Measurements from ENCODE around the gene AP5M1. TPM values are rescaled to one million over a fixed set of nuclear protein-coding genes. Genes with fewer than 3 reads are reported as not detected.
"Not testable (repeated sequence)": the region's sequence is repeated elsewhere in the genome, so short reads cannot be mapped to it uniquely, and the experiment has no call there.

AP5M1 gene
- total RNA-seq, result 10 to 100 TPM; 22.7 to 30.6 (median 29.2) TPM

- H3K4me1 ChIP-seq, result peaks cover 51% of the 10 kb centered on the region
- H3K4me3 ChIP-seq, result peak within 1 kb of the TSS; percentile 67
- H3K36me3 ChIP-seq, result peaks cover 4% of the 10 kb centered on the region
- TF ChIP-seq POLR2AphosphoS5 (IDR thresholded peaks at IDR 0.05) (peak; percentile 6 to 84 (median 43)), POLR2A (IDR thresholded peaks at IDR 0.05) (peak in 1 of 2 donors; percentile 43), CTCF (IDR thresholded peaks at IDR 0.05) (peak in 1 of 2 donors; percentile 10), EP300 (IDR thresholded peaks at IDR 0.05) (no peak)
- peak within 1 kb of the TSS; percentile 96 for H3K27ac ChIP-seq
- peak; percentile 94 to 95 for DNase-seq (ENCODE audit: low spot score in 2 of 2)
- WGBS, result under 1% methylated on average over 50 of the region's 76 CpGs
- H3K27me3 ChIP-seq, result no peaks in the 10 kb centered on the region
- H3K9me3 ChIP-seq, result no peaks in the 10 kb centered on the region
Measured at GRCh38 chr14:57268161-57269069, at the start of gene AP5M1, which contains the start of gene EXOC5. TSS of gene AP5M1 (plus strand) at chr14:57268971. CDS start at chr14:57269315, 344 bp downstream. TSS of gene EXOC5 (minus strand) at chr14:57268905. CDS start at chr14:57268648, 257 bp downstream.

- peaks cover 24% of the 10 kb centered on the region for H3K36me3 ChIP-seq
- 90% methylated on average over 3 of the region's 3 CpGs for WGBS
Measured at GRCh38 chr14:57221931-57222330, 46.8 kb upstream of the AP5M1 start.

GRCh38 chr14:57227083-57227482, 41.7 kb upstream of the AP5M1 start:
- H3K27ac ChIP-seq, result no peak overlapping the region
- DNase-seq (ENCODE audit: low spot score in 2 of 2), result no peak
- no peaks in the 10 kb centered on the region for H3K9me3 ChIP-seq
- no peaks in the 10 kb centered on the region for H3K4me1 ChIP-seq
- TF ChIP-seq EP300 (IDR thresholded peaks at IDR 0.05) (no peak), POLR2A (IDR thresholded peaks at IDR 0.05) (no peak), POLR2AphosphoS5 (IDR thresholded peaks at IDR 0.05) (no peak), CTCF (IDR thresholded peaks at IDR 0.05) (no peak)
- WGBS, result 82% methylated on average over 2 of the region's 2 CpGs
- H3K27me3 ChIP-seq, result no peaks in the 10 kb centered on the region
- H3K4me3 ChIP-seq, result no peak overlapping the region
- H3K36me3 ChIP-seq, result peaks cover 44% of the 10 kb centered on the region

More at GRCh38 chr14:57221931-57222330, 46.8 kb upstream of the AP5M1 start:
- DNase-seq (ENCODE audit: low spot score in 2 of 2), result no peak
- Histone ChIP-seq H3K27me3 (no peaks in the 10 kb centered on the region), H3K4me1 (no peaks in the 10 kb centered on the region), H3K27ac (no peak overlapping the region), H3K9me3 (no peaks in the 10 kb centered on the region), H3K4me3 (no peak overlapping the region)
- no peak for TF ChIP-seq POLR2A (IDR thresholded peaks at IDR 0.05)
- no peak for TF ChIP-seq POLR2AphosphoS5 (IDR thresholded peaks at IDR 0.05)
- TF ChIP-seq CTCF (IDR thresholded peaks at IDR 0.05), result no peak
- no peak for TF ChIP-seq EP300 (IDR thresholded peaks at IDR 0.05)

GRCh38 chr14:57228320-57228719, 40.5 kb upstream of the AP5M1 start:
- H3K4me1 ChIP-seq; H3K9me3 ChIP-seq; DNase-seq (ENCODE audit: low spot score in 2 of 2); H3K4me3 ChIP-seq; H3K27ac ChIP-seq; H3K27me3 ChIP-seq: not testable (repeated sequence)
- H3K36me3 ChIP-seq, result peaks cover 55% of the 10 kb centered on the region
- 90% methylated on average over 2 of the region's 2 CpGs for WGBS

GRCh38 chr14:57232006-57232405, 36.8 kb upstream of the AP5M1 start:
- DNase-seq (ENCODE audit: low spot score in 2 of 2), result no peak
- Histone ChIP-seq H3K4me3 (no peak overlapping the region), H3K9me3 (no peaks in the 10 kb centered on the region), H3K27me3 (no peaks in the 10 kb centered on the region), H3K27ac (no peak overlapping the region), H3K4me1 (no peaks in the 10 kb centered on the region), H3K36me3 (peaks cover 67% of the 10 kb centered on the region)
- 83% methylated on average over 1 of the region's 1 CpG for WGBS
- TF ChIP-seq POLR2AphosphoS5 (IDR thresholded peaks at IDR 0.05) (no peak), POLR2A (IDR thresholded peaks at IDR 0.05) (no peak), EP300 (IDR thresholded peaks at IDR 0.05) (no peak), CTCF (IDR thresholded peaks at IDR 0.05) (no peak)

GRCh38 chr14:57240115-57240514, 28.7 kb upstream of the AP5M1 start:
- DNase-seq (ENCODE audit: low spot score in 2 of 2); H3K9me3 ChIP-seq; H3K27ac ChIP-seq; H3K4me1 ChIP-seq; H3K4me3 ChIP-seq; H3K27me3 ChIP-seq: not testable (repeated sequence)
- peaks cover 27% of the 10 kb centered on the region for H3K36me3 ChIP-seq
- 95% methylated on average over 7 of the region's 7 CpGs for WGBS

Data from suprapubic skin (tissue), 4 donors.